HepG2 (cell line): ENCODE results near the gene EIF5. TPM values are rescaled to one million over a fixed set of nuclear protein-coding genes. Genes with fewer than 3 reads are reported as not detected.

Experiments used
- ATAC-seq: fragments of 200-7000 bp; cut with Tn5 transposase; 3 replicates; pipeline ENCODE4 v1.9.1; 2020; ENCODE audit warnings: mild to moderate bottlenecking, moderate library complexity
- BruUV-seq: library from RNA; stranded (reverse); fragments of 400-500 nt; replicated peaks from 2 replicates; lab custom pipeline; 2021; lab: Mats Ljungman, UMichigan
- CTCF ChIA-PET: fragments of 300-600 bp; formaldehyde crosslinking; extraction: SDS; loops from one replicate; lab custom pipeline; 2021; ENCODE audit warnings: low total read pairs, inconsistent platforms, low intra/inter-chr PET ratio; lab: Yijun Ruan, JAX
- POLR2A ChIA-PET: fragments of 350-600 bp; sonication (Branson Sonifier 250); formaldehyde crosslinking; loops from one replicate; lab custom pipeline; 2020; ENCODE audit warnings: antibody characterized with exemption, inconsistent platforms; lab: Yijun Ruan, JAX
- DNase-seq: peaks from one replicate; pipeline ENCODE4 v3.0.0-alpha.2; 2015; ENCODE audit warnings: low spot score
- FAIRE-seq: peaks from 3 replicates; lab custom pipeline; 2011; peaks lifted over from hg19 to GRCh38; lab: Jason Lieb, UNC
- H2AFZ ChIP-seq: one replicate; pipeline ENCODE4 v1.6.1; 2011; ENCODE audit warnings: low read length, inconsistent platforms
- H3K27ac ChIP-seq: fragments of 300-600 bp; 3 replicates; pipeline ENCODE4 v1.8.0; 2011; ENCODE audit warnings: mixed run types, mild to moderate bottlenecking, mixed read lengths, low read length, inconsistent platforms; ENCODE audit not compliant: insufficient read depth; ENCODE audit errors: extremely low read length
- H3K27me3 ChIP-seq, 2 experiments: fragments of 200-600 bp in 1 of 2; 2 replicates in 1 of 2; 3 replicates in 1 of 2; pipeline versions ENCODE4 v1.6.0 to v1.8.0; 2011; ENCODE audit warnings: low read length in 2 of 2, mild to moderate bottlenecking in 2 of 2, moderate library complexity in 2 of 2, inconsistent platforms in 1 of 2; ENCODE audit not compliant: insufficient read depth in 2 of 2, control insufficient read depth in 1 of 2
- H3K36me3 ChIP-seq, 2 experiments: fragments of 200-600 bp in 1 of 2; replicated peaks in 1 of 2; 2 replicates in 1 of 2; 3 replicates in 1 of 2; pipeline versions ENCODE4 v1.5.1 to v1.8.0; 2011; ENCODE audit warnings: low read length in 2 of 2, inconsistent platforms in 1 of 2; ENCODE audit not compliant: insufficient read depth in 2 of 2, control insufficient read depth in 1 of 2
- H3K4me1 ChIP-seq: 2 replicates; pipeline ENCODE4 v1.5.1; 2012; ENCODE audit warnings: low read length, inconsistent platforms; ENCODE audit not compliant: insufficient read depth
- H3K4me2 ChIP-seq: 2 replicates; pipeline ENCODE4 v1.6.0; 2011; ENCODE audit warnings: low read depth, low read length, inconsistent platforms
- H3K4me3 ChIP-seq, 3 experiments: fragments of 200-600 bp in 1 of 3; sonication (generic), shearing (Covaris generic) in 1 of 3; replicated peaks in 1 of 3; 2 replicates each; pipeline ENCODE4 v1.5.1; 2011 to 2016; ENCODE audit warnings: low read length in 3 of 3, inconsistent platforms in 2 of 3, low read depth in 2 of 3, mild to moderate bottlenecking in 2 of 3, control low read depth in 1 of 3, mixed read lengths in 1 of 3; ENCODE audit not compliant: insufficient read depth in 1 of 3
- H3K79me2 ChIP-seq: one replicate; pipeline ENCODE4 v1.6.1; 2011; ENCODE audit warnings: low read length, inconsistent platforms; ENCODE audit not compliant: insufficient read depth
- H3K9ac ChIP-seq: 2 replicates; pipeline ENCODE4 v1.6.0; 2011; ENCODE audit warnings: mild to moderate bottlenecking, low read depth, low read length, inconsistent platforms; ENCODE audit not compliant: insufficient read depth
- H3K9me3 ChIP-seq: 2 replicates; pipeline ENCODE4 v1.5.1; 2012; ENCODE audit warnings: mild to moderate bottlenecking, low read length
- H4K20me1 ChIP-seq: 2 replicates; pipeline ENCODE4 v1.6.0; 2011; ENCODE audit warnings: inconsistent platforms, mild to moderate bottlenecking, low read length, moderate library complexity; ENCODE audit not compliant: insufficient read depth
- ADNP ChIP-seq: sonication (generic); formaldehyde crosslinking; IDR thresholded peaks from 2 replicates; pipeline ENCODE4 v1.4.0; 2020; ENCODE audit warnings: missing genetic modification reagents
- EZH2 ChIP-seq: conservative IDR thresholded peaks from 2 replicates; pipeline ENCODE4 v1.6.1; 2012; ENCODE audit warnings: mild to moderate bottlenecking, low read depth, low read length, moderate library complexity
- GABPA ChIP-seq, 2 experiments: IDR thresholded peaks; 2 replicates each; pipeline ENCODE4 v1.6.1; 2011 to 2016; ENCODE audit warnings: low read depth in 2 of 2, low read length in 1 of 2, missing biosample characterization in 1 of 2, missing genetic modification characterization in 1 of 2
- ZBTB49 ChIP-seq: sonication (generic); formaldehyde crosslinking; IDR thresholded peaks from 2 replicates; pipeline ENCODE4 v1.4.0; 2020; ENCODE audit warnings: missing genetic modification reagents, borderline replicate concordance
- ZNF567 ChIP-seq: sonication (generic); formaldehyde crosslinking; IDR thresholded peaks from 2 replicates; pipeline ENCODE4 v1.8.1; 2023; ENCODE audit warnings: mild to moderate bottlenecking, missing genetic modification reagents, borderline replicate concordance
- ZNF644 ChIP-seq: IDR thresholded peaks from 2 replicates; pipeline ENCODE4 v1.6.1; 2016; ENCODE audit warnings: low read depth
- ZNF83 ChIP-seq: sonication (generic); formaldehyde crosslinking; IDR thresholded peaks from 2 replicates; pipeline ENCODE4 v1.4.0; 2020; ENCODE audit warnings: missing genetic modification reagents, mild to moderate bottlenecking, borderline replicate concordance
- WGBS: methylation state at CpG from one replicate; pipeline ENCODE4 v1.1.6; 2017; ENCODE audit warnings: low lambda C conversion rate; 5-methylcytosine and 5-hydroxymethylcytosine counted together
- in situ Hi-C: cut with HindIII; loops from 2 replicates; pipeline ENCODE4 v1.10.0; 2017; ENCODE audit warnings: low pct_unique_long_range_greater_than_20kb; ENCODE audit not compliant: extremely low pct_ligation_motif_present
- intact Hi-C: fragments of 100-400 bp; cut with micrococcal nuclease; formaldehyde crosslinking; loops from one replicate; pipeline ENCODE4 v1.10.0; 2022; ENCODE audit not compliant: unreplicated experiment
- polyA plus RNA-seq, 8 experiments: library from polyadenylated mRNA; depleted of rRNA in 3 of 8; stranded (reverse) in 7 of 8; unstranded in 1 of 8; fragments of >200 nt; fragmentation: Illumina TruSeq in 4 of 8; extraction: Trizol in 4 of 8; gene quantifications; 2 replicates each; pipeline versions ENCODE4 v1.2.1 to v1.2.3, GENCODE V29; 2011 to 2016; ENCODE audit warnings: low read depth in 4 of 8, missing spikeins in 1 of 8, mixed read lengths in 1 of 8; ENCODE audit not compliant: insufficient read depth in 1 of 8
- total RNA-seq, 5 experiments: library from RNA; depleted of rRNA; stranded (reverse); fragments of >200 nt; fragmentation: Illumina TruSeq; extraction: Trizol; gene quantifications; 2 replicates each; pipeline ENCODE4 v1.2.3, GENCODE V29; 2016; ENCODE audit warnings: low read depth in 1 of 5

The EIF5 gene
- total and polyA plus RNA-seq, 2 of the 13 experiments (the other 11 are each of a cell fraction or from before 2014, with no cell fraction given), result 189 to 281 TPM

GRCh38 chr14:103311171-103311997 lies 22.7 kb upstream of the EIF5 start:
- FAIRE-seq (no peak), ATAC-seq (no peak), DNase-seq (no peak)
- Histone ChIP-seq H3K79me2 (no peaks in the 10 kb centered on the region), H3K36me3 (no peaks in the 10 kb centered on the region), H3K27ac (no peak overlapping the region), H2AFZ (no peak overlapping the region), H3K9ac (no peak overlapping the region), H4K20me1 (no peaks in the 10 kb centered on the region), H3K4me3 (no peak overlapping the region), H3K4me1 (peaks cover 34% of the 10 kb centered on the region), H3K9me3 (no peaks in the 10 kb centered on the region), H3K27me3 (peaks cover 4 to 26% of the 10 kb centered on the region in 2 experiments; a peak in 4 of 5 replicates), H3K4me2 (no peak overlapping the region)
- no TSS peak for BruUV-seq
- POLR2A ChIA-PET, result no interaction called here
- WGBS, result 48% methylated on average over 22 of the region's 31 CpGs
- CTCF ChIA-PET, result no interaction called here
- in situ Hi-C loops (no loop called here), intact Hi-C loops (no loop called here)
- TF ChIP-seq ZNF83 (CRISPR knock-in tag), result no peak

GRCh38 chr14:103312006-103312635 lies 21.9 kb upstream of the EIF5 start:
- intact Hi-C loops (no loop called here), in situ Hi-C loops (no loop called here)
- no TSS peak for BruUV-seq
- Histone ChIP-seq H3K27me3 (peaks cover 4 to 26% of the 10 kb centered on the region in 2 experiments; a peak in 4 of 5 replicates), H3K4me3 (no peak overlapping the region), H2AFZ (no peak overlapping the region), H3K9me3 (no peaks in the 10 kb centered on the region), H4K20me1 (no peaks in the 10 kb centered on the region), H3K9ac (no peak overlapping the region), H3K4me2 (no peak overlapping the region), H3K4me1 (peaks cover 41% of the 10 kb centered on the region), H3K36me3 (no peaks in the 10 kb centered on the region), H3K79me2 (no peaks in the 10 kb centered on the region)
- ChIA-PET CTCF (no interaction called here), POLR2A (no interaction called here)
- DNase-seq (no peak), FAIRE-seq (no peak)
- 44% methylated on average over 8 of the region's 14 CpGs for WGBS
- TF ChIP-seq ZBTB49 (CRISPR knock-in tag) (no peak), ZNF567 (CRISPR knock-in tag) (no peak), GABPA (IDR thresholded peaks at IDR 0.05; ENCODE audit: low read depth, low read length) (no peak), GABPA (CRISPR knock-in tag; IDR thresholded peaks at IDR 0.05; ENCODE audit: low read depth) (no peak), ADNP (CRISPR knock-in tag) (no peak), EZH2 (no peak), ZNF644 (no peak)
- TF ChIP-seq, all 625 proteins: peak for 0
- ATAC-seq, result no peak
- no peak overlapping the region for H3K27ac ChIP-seq
